Neural progenitor cell (in vitro differentiated cells): ENCODE results near the gene ZNF790. TPM values are rescaled to one million over a fixed set of nuclear protein-coding genes. Genes with fewer than 3 reads are reported as not detected.
A peak's percentile ranks its signal among the peaks of the same experiment; 100 is the strongest.

ENCODE experiments used
- DNase-seq: peaks from one replicate; pipeline ENCODE4 v3.0.0-alpha.2; 2016; ENCODE audit warnings: low spot score
- H2AFZ ChIP-seq: fragments of 200-600 bp; sonication (generic); replicated peaks from 2 replicates; pipeline ENCODE4 v1.6.1; 2016; ENCODE audit warnings: antibody characterized with exemption
- H3F3A ChIP-seq: fragments of 200-600 bp; sonication (generic); 2 replicates; pipeline ENCODE4 v1.6.1; 2016; ENCODE audit warnings: antibody characterized with exemption, low read depth
- H3K27ac ChIP-seq: fragments of 200-600 bp; sonication (generic); 2 replicates; pipeline ENCODE4 v1.5.1; 2016; ENCODE audit warnings: mild to moderate bottlenecking
- H3K27me3 ChIP-seq: fragments of 200-600 bp; sonication (generic); 2 replicates; pipeline ENCODE4 v1.6.1; 2016; ENCODE audit warnings: mild to moderate bottlenecking, moderate library complexity
- H3K36me3 ChIP-seq: fragments of 200-600 bp; sonication (generic); 2 replicates; pipeline ENCODE4 v1.5.1; 2016
- H3K4me1 ChIP-seq: fragments of 200-600 bp; sonication (generic); 2 replicates; pipeline ENCODE4 v1.6.1; 2016; ENCODE audit warnings: mixed run types
- H3K4me2 ChIP-seq: fragments of 200-600 bp; sonication (generic); 2 replicates; pipeline ENCODE4 v1.6.1; 2016
- H3K4me3 ChIP-seq: fragments of 200-600 bp; sonication (generic); 2 replicates; pipeline ENCODE4 v1.5.1; 2016
- H3K79me2 ChIP-seq: fragments of 200-600 bp; sonication (generic); 2 replicates; pipeline ENCODE4 v1.6.1; 2016; ENCODE audit warnings: low read depth
- H3K9ac ChIP-seq: fragments of 200-600 bp; sonication (generic); 2 replicates; pipeline ENCODE4 v1.6.1; 2016
- H3K9me3 ChIP-seq: fragments of 200-600 bp; sonication (generic); 2 replicates; pipeline ENCODE4 v1.5.1; 2016; ENCODE audit warnings: low read depth
- H4K20me1 ChIP-seq: fragments of 200-600 bp; sonication (generic); 2 replicates; pipeline ENCODE4 v1.6.1; 2016; ENCODE audit warnings: low read depth
- H3K27ac Mint-ChIP-seq: 3 replicates; pipeline ENCODE4 v1.8.0; 2021; ENCODE audit warnings: mixed read lengths
- H3K27me3 Mint-ChIP-seq: 2 replicates; pipeline ENCODE4 v1.8.0; 2022; ENCODE audit warnings: low read depth, mild to moderate bottlenecking, inconsistent platforms, moderate library complexity, mixed read lengths; ENCODE audit not compliant: insufficient read depth
- H3K36me3 Mint-ChIP-seq: 3 replicates; pipeline ENCODE4 v1.8.0; 2021; ENCODE audit warnings: mixed read lengths
- H3K4me1 Mint-ChIP-seq: 3 replicates; pipeline ENCODE4 v1.8.0; 2021; ENCODE audit warnings: mixed read lengths
- H3K4me3 Mint-ChIP-seq: 3 replicates; pipeline ENCODE4 v1.8.0; 2021; ENCODE audit warnings: mild to moderate bottlenecking, moderate library complexity, mixed read lengths
- H3K9me3 Mint-ChIP-seq: 3 replicates; pipeline ENCODE4 v1.8.0; 2020; ENCODE audit warnings: mixed read lengths
- EZH2 ChIP-seq: fragments of 200-600 bp; sonication (generic); IDR thresholded peaks from 2 replicates; pipeline ENCODE4 v1.6.1; 2017; ENCODE audit warnings: antibody characterized with exemption, mild to moderate bottlenecking, moderate library complexity
- EZH2phosphoT487 ChIP-seq: fragments of 200-600 bp; sonication (generic); IDR thresholded peaks from 2 replicates; pipeline ENCODE4 v1.6.1; 2017; ENCODE audit warnings: antibody characterized with exemption
- total RNA-seq: library from RNA; depleted of rRNA; stranded (reverse); fragments of >200 nt; gene quantifications from 2 replicates; pipeline ENCODE4 v1.2.3, GENCODE V29; 2015; ENCODE audit warnings: low replicate concordance
- TF ChIP-seq, protein P1 (sequence below): fragments of 200-600 bp; sonication (generic); IDR thresholded peaks from 2 replicates; pipeline ENCODE4 v1.5.1; 2017; ENCODE audit warnings: antibody characterized with exemption, mild to moderate bottlenecking

ZNF790 gene
- total RNA-seq = 13.7 and 18.8 TPM in 2 replicates

DNA sequence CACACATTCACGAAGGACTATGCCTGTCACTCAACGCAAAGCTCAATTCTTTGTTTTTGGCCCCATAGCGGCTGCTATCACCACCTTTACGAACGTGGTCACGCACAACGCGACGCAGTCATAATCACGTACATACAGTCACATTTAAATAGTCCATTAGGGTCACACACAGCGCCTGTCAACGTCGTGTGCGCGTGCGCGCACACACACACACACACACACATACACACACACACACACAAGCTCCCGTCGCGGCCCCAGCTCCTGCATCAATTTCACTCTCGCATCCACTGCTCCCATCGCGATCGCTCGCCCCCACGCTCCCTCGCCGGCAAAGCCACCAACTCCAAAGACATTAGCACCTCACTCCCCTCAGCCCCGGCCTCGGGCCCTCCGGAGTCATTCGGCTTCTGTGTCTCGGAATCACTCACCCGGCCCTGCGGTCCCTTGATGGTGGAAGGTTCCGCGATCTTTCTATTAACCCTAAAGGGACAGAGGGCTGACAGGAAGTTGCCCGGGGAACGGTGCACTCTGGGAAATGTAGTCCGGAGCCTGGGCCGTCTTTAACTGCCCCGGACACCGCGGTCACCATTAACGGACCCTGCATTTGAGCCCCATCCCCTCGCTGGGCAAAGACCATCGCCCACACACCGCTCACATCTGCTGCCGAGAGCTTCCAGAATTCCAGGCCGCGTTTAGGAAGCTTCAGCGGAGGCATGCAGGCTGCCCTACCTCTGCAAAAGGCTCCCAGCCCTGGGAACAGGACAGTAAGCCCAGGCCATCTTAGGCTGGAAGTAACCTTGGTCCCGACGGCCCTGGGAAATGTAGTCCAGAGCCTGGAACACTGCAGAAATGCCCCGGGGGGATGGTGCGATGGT, at the start of gene ZNF790:
Gene ZNF790 (minus strand): TSS at position 482 of the 878 bp plus-strand sequence. CDS start 12,768 bp downstream, outside the sequence.
- Histone ChIP-seq H4K20me1 (no peaks in the 10 kb centered on the region), H3K79me2 (peaks cover 55% of the 10 kb centered on the region), H3K9ac (peak within 1 kb of the TSS; percentile 75), H3F3A (peaks cover 7% of the 10 kb centered on the region), H3K4me1 (peaks cover 7% of the 10 kb centered on the region), H2AFZ (peak within 1 kb of the TSS; percentile 95), H3K4me2 (peak within 1 kb of the TSS; percentile 83), H3K27me3 (no peaks in the 10 kb centered on the region), H3K4me3 (peak within 1 kb of the TSS; percentile 68), H3K36me3 (peaks cover 8% of the 10 kb centered on the region), H3K9me3 (no peaks in the 10 kb centered on the region), H3K27ac (peak within 1 kb of the TSS; percentile 82)
- Mint-ChIP-seq H3K4me1 (no peaks in the 10 kb centered on the region), H3K36me3 (peaks cover 45% of the 10 kb centered on the region), H3K9me3 (peaks cover 52% of the 10 kb centered on the region), H3K27ac (no peak within 1 kb of the TSS), H3K27me3 (peaks cover 2% of the 10 kb centered on the region), H3K4me3 (no peak within 1 kb of the TSS)
- no peak for TF ChIP-seq EZH2phosphoT487
- TF ChIP-seq EZH2 = no peak
- TF ChIP-seq, protein P1, sequence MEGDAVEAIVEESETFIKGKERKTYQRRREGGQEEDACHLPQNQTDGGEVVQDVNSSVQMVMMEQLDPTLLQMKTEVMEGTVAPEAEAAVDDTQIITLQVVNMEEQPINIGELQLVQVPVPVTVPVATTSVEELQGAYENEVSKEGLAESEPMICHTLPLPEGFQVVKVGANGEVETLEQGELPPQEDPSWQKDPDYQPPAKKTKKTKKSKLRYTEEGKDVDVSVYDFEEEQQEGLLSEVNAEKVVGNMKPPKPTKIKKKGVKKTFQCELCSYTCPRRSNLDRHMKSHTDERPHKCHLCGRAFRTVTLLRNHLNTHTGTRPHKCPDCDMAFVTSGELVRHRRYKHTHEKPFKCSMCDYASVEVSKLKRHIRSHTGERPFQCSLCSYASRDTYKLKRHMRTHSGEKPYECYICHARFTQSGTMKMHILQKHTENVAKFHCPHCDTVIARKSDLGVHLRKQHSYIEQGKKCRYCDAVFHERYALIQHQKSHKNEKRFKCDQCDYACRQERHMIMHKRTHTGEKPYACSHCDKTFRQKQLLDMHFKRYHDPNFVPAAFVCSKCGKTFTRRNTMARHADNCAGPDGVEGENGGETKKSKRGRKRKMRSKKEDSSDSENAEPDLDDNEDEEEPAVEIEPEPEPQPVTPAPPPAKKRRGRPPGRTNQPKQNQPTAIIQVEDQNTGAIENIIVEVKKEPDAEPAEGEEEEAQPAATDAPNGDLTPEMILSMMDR = no peak
- peak; percentile 94 for DNase-seq

DNA sequence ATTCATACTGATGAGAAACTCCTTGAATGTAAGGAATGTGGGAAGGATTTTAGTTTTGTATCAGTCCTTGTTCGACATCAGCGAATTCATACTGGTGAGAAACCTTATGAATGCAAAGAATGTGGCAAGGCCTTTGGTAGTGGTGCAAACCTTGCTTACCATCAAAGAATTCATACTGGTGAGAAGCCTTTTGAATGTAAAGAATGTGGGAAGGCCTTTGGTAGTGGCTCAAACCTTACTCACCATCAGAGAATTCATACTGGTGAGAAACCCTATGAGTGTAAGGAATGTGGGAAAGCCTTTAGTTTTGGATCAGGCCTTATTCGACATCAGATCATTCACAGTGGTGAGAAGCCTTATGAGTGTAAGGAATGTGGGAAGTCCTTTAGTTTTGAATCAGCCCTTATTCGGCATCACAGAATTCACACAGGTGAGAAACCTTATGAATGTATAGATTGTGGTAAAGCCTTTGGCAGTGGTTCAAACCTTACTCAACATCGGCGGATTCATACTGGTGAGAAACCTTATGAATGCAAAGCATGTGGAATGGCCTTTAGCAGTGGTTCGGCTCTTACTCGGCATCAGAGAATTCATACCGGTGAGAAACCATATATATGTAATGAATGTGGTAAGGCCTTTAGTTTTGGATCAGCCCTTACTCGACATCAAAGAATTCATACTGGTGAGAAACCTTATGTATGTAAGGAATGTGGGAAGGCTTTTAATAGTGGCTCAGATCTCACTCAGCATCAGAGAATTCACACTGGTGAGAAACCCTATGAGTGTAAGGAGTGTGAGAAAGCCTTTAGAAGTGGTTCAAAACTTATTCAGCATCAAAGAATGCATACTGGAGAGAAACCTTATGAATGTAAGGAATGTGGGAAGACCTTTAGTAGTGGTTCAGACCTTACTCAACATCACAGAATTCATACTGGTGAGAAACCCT, 39.1 kb upstream of the ZNF790 start:
- Histone ChIP-seq H3K4me2 (no peak overlapping the region), H3F3A (no peaks in the 10 kb centered on the region), H3K9me3 (peaks cover 88% of the 10 kb centered on the region), H4K20me1 (no peaks in the 10 kb centered on the region), H3K4me3 (no peak overlapping the region), H3K36me3 (peaks cover 53% of the 10 kb centered on the region), H3K27me3 (no peaks in the 10 kb centered on the region), H3K4me1 (no peaks in the 10 kb centered on the region), H3K27ac (no peak overlapping the region), H2AFZ (no peak overlapping the region), H3K79me2 (no peaks in the 10 kb centered on the region), H3K9ac (no peak overlapping the region)
- no peak overlapping the region for H3K4me3 Mint-ChIP-seq
- H3K9me3 Mint-ChIP-seq = peaks cover 73% of the 10 kb centered on the region
- no peak for DNase-seq
- peaks cover 57% of the 10 kb centered on the region for H3K36me3 Mint-ChIP-seq
- no peak overlapping the region for H3K27ac Mint-ChIP-seq
- H3K27me3 Mint-ChIP-seq = no peaks in the 10 kb centered on the region
- H3K4me1 Mint-ChIP-seq = no peaks in the 10 kb centered on the region
- TF ChIP-seq EZH2 = no peak
- TF ChIP-seq, protein P1 = no peak
- TF ChIP-seq EZH2phosphoT487 = no peak

DNA sequence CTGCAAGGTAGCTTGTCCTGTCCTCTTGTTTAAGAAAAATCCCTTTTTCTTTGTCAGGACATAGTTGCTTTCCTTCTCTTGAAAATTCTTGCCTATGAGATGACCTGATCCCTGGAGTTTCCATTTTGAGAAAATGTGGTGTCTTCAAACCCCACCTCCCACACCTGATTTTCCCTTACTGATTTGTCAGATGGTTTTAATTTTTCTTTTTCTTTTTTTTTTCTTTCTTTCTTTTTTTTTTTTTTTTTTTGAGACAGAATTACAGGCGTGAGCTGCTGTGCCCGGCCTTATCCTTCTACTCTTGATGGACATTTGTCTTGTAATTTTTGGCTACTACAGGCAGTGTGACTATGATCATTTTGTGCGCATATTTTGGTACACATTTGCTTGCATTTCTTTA, 13.7 kb upstream of the ZNF790 start:
- Histone ChIP-seq H4K20me1 (no peaks in the 10 kb centered on the region), H3K9ac (peak overlapping the region; percentile 94), H3K4me2 (peak overlapping the region; percentile 72), H3K27ac (no peak overlapping the region), H3K4me1 (peaks cover 7% of the 10 kb centered on the region), H3K9me3 (peaks cover 18% of the 10 kb centered on the region), H3K36me3 (peaks cover 34% of the 10 kb centered on the region), H3K79me2 (peaks cover 68% of the 10 kb centered on the region), H2AFZ (no peak overlapping the region), H3F3A (no peaks in the 10 kb centered on the region), H3K27me3 (no peaks in the 10 kb centered on the region), H3K4me3 (peak overlapping the region; percentile 73)
- DNase-seq = no peak
- TF ChIP-seq EZH2phosphoT487 (no peak), EZH2 (no peak)
- TF ChIP-seq, protein P1 = no peak
- Mint-ChIP-seq H3K27me3 (peaks cover 5% of the 10 kb centered on the region), H3K36me3 (peaks cover 49% of the 10 kb centered on the region), H3K4me1 (no peaks in the 10 kb centered on the region), H3K27ac (no peak overlapping the region), H3K9me3 (peaks cover 46% of the 10 kb centered on the region), H3K4me3 (no peak overlapping the region)
